Ascending aorta (tissue), 2 donors: ENCODE measurements around the gene TFB2M. TPM values are rescaled to one million over a fixed set of nuclear protein-coding genes. Genes with fewer than 3 reads are reported as not detected.
A peak's percentile ranks its signal among the peaks of the same experiment; 100 is the strongest.
"Not testable (repeated sequence)": the region's sequence is repeated elsewhere in the genome, so short reads cannot be mapped to it uniquely, and the experiment has no call there.

Experiments
- DNase-seq, 2 donors: peaks; one replicate each; pipeline ENCODE4 v3.0.0-alpha.2; 2019; ENCODE audit warnings: low spot score in 2 of 2
- H3K27ac ChIP-seq, 2 donors: fragments of 200-600 bp; sonication (generic); one replicate each; pipeline ENCODE4 v1.5.1; 2016 to 2017; ENCODE audit warnings: mild to moderate bottlenecking in 1 of 2
- H3K27me3 ChIP-seq: fragments of 200-600 bp; sonication (generic); one replicate; pipeline ENCODE4 v1.5.1; 2017
- H3K36me3 ChIP-seq, 2 donors: fragments of 200-600 bp; sonication (generic); one replicate each; pipeline ENCODE4 v1.5.1; 2016
- H3K4me1 ChIP-seq, 2 donors: fragments of 200-600 bp; sonication (generic); one replicate each; pipeline ENCODE4 v1.5.1; 2016 to 2017; ENCODE audit warnings: mild to moderate bottlenecking in 1 of 2
- H3K4me3 ChIP-seq, 2 donors: fragments of 200-600 bp; sonication (generic); one replicate each; pipeline ENCODE4 v1.5.1; 2016 to 2017; ENCODE audit warnings: mild to moderate bottlenecking in 1 of 2
- H3K9me3 ChIP-seq, 2 donors: fragments of 200-600 bp; sonication (generic); one replicate each; pipeline ENCODE4 v1.5.1; 2016
- intact Hi-C: fragments of 100-400 bp; cut with DNase I; formaldehyde crosslinking; loops from one replicate; pipeline ENCODE4 v1.15.1; 2023
- total RNA-seq: library from RNA; depleted of rRNA; stranded (reverse); fragments of >200 nt; gene quantifications from one replicate; pipeline ENCODE4 v1.1.0, GENCODE V29; 2016
- TF ChIP-seq, protein P1 (sequence below), 3 experiments: fragments of 200-600 bp in 2 of 3; fragments of 450-650 bp in 1 of 3; sonication (generic) in 2 of 3; IDR thresholded peaks; one replicate each; pipeline ENCODE4 v1.5.1; 2016 to 2019; ENCODE audit warnings: antibody characterized with exemption in 3 of 3, mild to moderate bottlenecking in 1 of 3, moderate library complexity in 1 of 3

TFB2M gene
- total RNA-seq, 1 donor from 2014 or later: 1.6 TPM

DNA sequence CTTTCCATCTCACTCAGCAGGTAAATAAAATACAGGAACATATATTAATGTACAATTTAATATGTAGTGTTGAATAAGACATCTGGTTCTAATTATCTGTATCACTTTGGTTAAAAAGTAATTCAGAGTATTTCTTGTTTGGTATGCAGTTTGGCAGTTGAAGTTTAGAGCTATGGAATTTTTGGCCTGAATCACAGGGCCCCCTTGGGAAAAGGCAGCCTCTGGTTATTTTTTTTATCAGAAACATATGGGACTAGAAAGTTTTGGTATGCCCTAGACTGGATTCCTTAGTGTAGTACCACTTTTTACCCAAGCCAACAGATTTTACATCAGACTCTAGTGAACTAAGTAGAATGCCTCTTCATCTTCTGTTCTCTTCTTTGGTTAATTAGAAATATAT is 26.6 kb upstream of the TFB2M start:
- Histone ChIP-seq H3K27ac (peak overlapping the region in 1 of 2 donors; percentile 48), H3K4me1 (peaks cover 0 to 14% of the 10 kb centered on the region in 2 donors), H3K9me3 (no peaks in the 10 kb centered on the region), H3K36me3 (no peaks in the 10 kb centered on the region), H3K27me3 (no peaks in the 10 kb centered on the region), H3K4me3 (no peak overlapping the region)
- TF ChIP-seq, protein P1, sequence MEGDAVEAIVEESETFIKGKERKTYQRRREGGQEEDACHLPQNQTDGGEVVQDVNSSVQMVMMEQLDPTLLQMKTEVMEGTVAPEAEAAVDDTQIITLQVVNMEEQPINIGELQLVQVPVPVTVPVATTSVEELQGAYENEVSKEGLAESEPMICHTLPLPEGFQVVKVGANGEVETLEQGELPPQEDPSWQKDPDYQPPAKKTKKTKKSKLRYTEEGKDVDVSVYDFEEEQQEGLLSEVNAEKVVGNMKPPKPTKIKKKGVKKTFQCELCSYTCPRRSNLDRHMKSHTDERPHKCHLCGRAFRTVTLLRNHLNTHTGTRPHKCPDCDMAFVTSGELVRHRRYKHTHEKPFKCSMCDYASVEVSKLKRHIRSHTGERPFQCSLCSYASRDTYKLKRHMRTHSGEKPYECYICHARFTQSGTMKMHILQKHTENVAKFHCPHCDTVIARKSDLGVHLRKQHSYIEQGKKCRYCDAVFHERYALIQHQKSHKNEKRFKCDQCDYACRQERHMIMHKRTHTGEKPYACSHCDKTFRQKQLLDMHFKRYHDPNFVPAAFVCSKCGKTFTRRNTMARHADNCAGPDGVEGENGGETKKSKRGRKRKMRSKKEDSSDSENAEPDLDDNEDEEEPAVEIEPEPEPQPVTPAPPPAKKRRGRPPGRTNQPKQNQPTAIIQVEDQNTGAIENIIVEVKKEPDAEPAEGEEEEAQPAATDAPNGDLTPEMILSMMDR (IDR thresholded peaks at IDR 0.05): no peak
- DNase-seq: no peak
- intact Hi-C loops: no loop called here

- Histone ChIP-seq H3K4me1 (peaks cover 0 to 18% of the 10 kb centered on the region in 2 donors), H3K27me3 (no peaks in the 10 kb centered on the region), H3K27ac (no peak overlapping the region), H3K4me3 (no peak overlapping the region), H3K36me3 (no peaks in the 10 kb centered on the region), H3K9me3 (no peaks in the 10 kb centered on the region)
- TF ChIP-seq, protein P1 (IDR thresholded peaks at IDR 0.05): no peak
- no peak for DNase-seq
- intact Hi-C loops: no loop called here
Observed at GRCh38 chr1:246591958-246592357, 25.9 kb upstream of the TFB2M start.

GRCh38 chr1:246591504-246591903 is 25.4 kb upstream of the TFB2M start:
- TF ChIP-seq, protein P1 (IDR thresholded peaks at IDR 0.05): no peak
- no peak overlapping the region for H3K27ac ChIP-seq
- peaks cover 0 to 21% of the 10 kb centered on the region in 2 donors for H3K4me1 ChIP-seq
- no peak overlapping the region for H3K4me3 ChIP-seq
- H3K9me3 ChIP-seq: no peaks in the 10 kb centered on the region
- no peaks in the 10 kb centered on the region for H3K36me3 ChIP-seq
- no peak for DNase-seq
- intact Hi-C loops: no loop called here
- H3K27me3 ChIP-seq: no peaks in the 10 kb centered on the region

GRCh38 chr1:246591047-246591446 is 25.0 kb upstream of the TFB2M start:
- intact Hi-C loops: no loop called here
- Histone ChIP-seq H3K27ac (no peak overlapping the region), H3K9me3 (no peaks in the 10 kb centered on the region), H3K4me1 (peaks cover 0 to 21% of the 10 kb centered on the region in 2 donors), H3K27me3 (no peaks in the 10 kb centered on the region), H3K36me3 (no peaks in the 10 kb centered on the region), H3K4me3 (no peak overlapping the region)
- DNase-seq: no peak
- TF ChIP-seq, protein P1 (IDR thresholded peaks at IDR 0.05): no peak

DNA sequence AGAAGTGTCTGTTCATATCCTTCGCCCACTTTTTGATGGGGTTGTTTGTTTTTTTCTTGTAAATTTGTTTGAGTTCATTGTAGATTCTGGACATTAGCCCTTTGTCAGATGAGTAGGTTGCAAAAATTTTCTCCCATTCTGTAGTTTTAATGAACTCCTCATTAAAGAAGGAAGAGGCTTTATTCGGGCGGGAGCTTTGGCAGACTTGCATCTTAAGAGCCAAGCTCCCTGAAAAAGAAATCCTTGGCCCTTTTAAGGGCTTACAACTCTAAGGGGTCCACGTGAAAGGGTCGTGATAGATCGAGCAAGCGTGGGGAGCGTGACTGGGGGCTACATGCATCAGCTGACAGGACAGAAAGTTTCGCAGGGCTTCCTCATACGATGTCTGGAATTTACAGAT is 23.9 kb upstream of the TFB2M start:
- intact Hi-C loops, H3K4me3 ChIP-seq, H3K9me3 ChIP-seq, H3K27ac ChIP-seq, DNase-seq, H3K36me3 ChIP-seq, H3K27me3 ChIP-seq: not testable (repeated sequence)
- H3K4me1 ChIP-seq: peaks cover 0 to 25% of the 10 kb centered on the region in 2 donors

- intact Hi-C loops: no loop called here
- Histone ChIP-seq H3K9me3 (no peaks in the 10 kb centered on the region), H3K4me1 (peaks cover 0 to 24% of the 10 kb centered on the region in 2 donors), H3K27ac (peak overlapping the region; percentile 12 to 79), H3K27me3 (no peaks in the 10 kb centered on the region), H3K36me3 (peaks cover 5 to 9% of the 10 kb centered on the region in 2 donors), H3K4me3 (peak overlapping the region in 1 of 2 donors; percentile 34)
- TF ChIP-seq, protein P1 (IDR thresholded peaks at IDR 0.05): no peak
- no peak for DNase-seq
Observed at GRCh38 chr1:246588159-246588721, 22.2 kb upstream of the TFB2M start.
